Measurements from ENCODE around the gene GSTM1.

GSTM1 gene

DNA sequence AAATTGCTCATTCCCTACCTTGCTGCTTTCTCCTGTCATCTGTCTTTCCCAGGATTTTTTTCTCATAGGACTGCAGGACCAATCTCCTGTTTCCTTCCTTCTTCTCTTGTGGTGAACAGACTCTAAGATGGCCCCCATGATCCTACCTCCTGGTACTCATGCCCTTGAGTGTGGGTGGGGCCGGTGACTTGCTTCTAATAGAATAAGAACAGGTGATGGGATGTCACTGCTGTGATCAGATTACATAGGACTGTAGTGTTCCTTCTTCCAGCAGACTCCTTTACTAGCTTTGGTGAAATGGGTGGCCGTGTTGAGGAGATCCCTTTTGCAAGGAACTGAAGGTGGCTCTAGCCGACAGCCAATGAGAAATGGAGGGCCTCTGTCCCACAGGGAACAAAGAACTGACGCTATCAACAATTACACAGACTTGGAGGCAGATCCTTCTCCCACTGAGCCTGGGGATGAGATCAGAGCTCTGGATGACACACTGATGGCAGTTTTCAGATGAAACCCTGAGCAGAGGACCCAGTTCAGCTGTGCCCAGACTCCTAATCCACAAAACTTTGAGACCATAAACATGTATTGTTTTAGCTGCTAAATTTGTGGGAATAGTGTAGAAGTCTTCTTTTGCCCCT lies 45.7 kb downstream of the GSTM1 start:
- DNase-seq (ENCODE audit: low read depth): no peak
- no peaks in the 10 kb centered on the region for H3K4me1 ChIP-seq (ENCODE audit: control insufficient read depth, insufficient read depth, low read length)
- no peaks in the 10 kb centered on the region for H3K9me3 ChIP-seq (ENCODE audit: control insufficient read depth, low read length)
- H3K4me3 ChIP-seq (ENCODE audit: low read length): no peak overlapping the region
- peaks cover 6% of the 10 kb centered on the region for H3K36me3 ChIP-seq (ENCODE audit: control insufficient read depth, insufficient read depth, low read length, severe bottlenecking)
- H3K27me3 ChIP-seq (replicated peaks; ENCODE audit: control insufficient read depth, insufficient read depth, low read length): no peaks in the 10 kb centered on the region
- H3K9ac ChIP-seq (ENCODE audit: low read length): no peak overlapping the region

GRCh38 chr1:109739738-109740614 lies 52.4 kb downstream of the GSTM1 start:
- Histone ChIP-seq H3K9ac (ENCODE audit: low read length) (peak overlapping the region; percentile 75), H3K36me3 (ENCODE audit: control insufficient read depth, insufficient read depth, low read length, severe bottlenecking) (peaks cover 6% of the 10 kb centered on the region), H3K4me3 (ENCODE audit: low read length) (peak overlapping the region; percentile 83), H3K9me3 (ENCODE audit: control insufficient read depth, low read length) (no peaks in the 10 kb centered on the region), H3K27me3 (replicated peaks; ENCODE audit: control insufficient read depth, insufficient read depth, low read length) (peaks cover 12% of the 10 kb centered on the region), H3K4me1 (ENCODE audit: control insufficient read depth, insufficient read depth, low read length) (no peaks in the 10 kb centered on the region)
- DNase-seq (ENCODE audit: low read depth): peak; percentile 92

GRCh38 chr1:109740615-109741373 lies 53.2 kb downstream of the GSTM1 start, which contains the start of gene GSTM3:
Gene GSTM3, minus strand, starts transcription at chr1:109741038. Its CDS starts 751 bp downstream, at chr1:109740287.
- no peak for DNase-seq (ENCODE audit: low read depth)
- Histone ChIP-seq H3K36me3 (ENCODE audit: control insufficient read depth, insufficient read depth, low read length, severe bottlenecking) (peaks cover 6% of the 10 kb centered on the region), H3K4me3 (ENCODE audit: low read length) (peak within 1 kb of the TSS; percentile 83), H3K27me3 (replicated peaks; ENCODE audit: control insufficient read depth, insufficient read depth, low read length) (peaks cover 12% of the 10 kb centered on the region), H3K4me1 (ENCODE audit: control insufficient read depth, insufficient read depth, low read length) (no peaks in the 10 kb centered on the region), H3K9me3 (ENCODE audit: control insufficient read depth, low read length) (no peaks in the 10 kb centered on the region), H3K9ac (ENCODE audit: low read length) (peak within 1 kb of the TSS; percentile 75)
